DMS 273 (cell line): ENCODE measurements around the gene SELENOI.
A peak's percentile ranks its signal among the peaks of the same experiment; 100 is the strongest.

Source experiments
- DNase-seq: peaks from one replicate; lab custom pipeline; 2025; ENCODE audit not compliant: unreplicated experiment; lab: John Stamatoyannopoulos, UW

The SELENOI gene

GRCh38 chr2:26409785-26410184, 63.8 kb downstream of the SELENOI start:
- no peak for DNase-seq

GRCh38 chr2:26410764-26411243, 64.9 kb downstream of the SELENOI start:
- DNase-seq: no peak

GRCh38 chr2:26411419-26411818, 65.5 kb downstream of the SELENOI start:
- no peak for DNase-seq

- DNase-seq: no peak
These were observed 66.2 kb downstream of the SELENOI start for GRCh38 chr2:26412091-26412673.

GRCh38 chr2:26414311-26414710, 68.4 kb downstream of the SELENOI start:
- peak; percentile 92 for DNase-seq

- no peak for DNase-seq
These were observed 76.0 kb downstream of the SELENOI start for GRCh38 chr2:26421961-26422360.

- no peak for DNase-seq
These were observed 77.1 kb downstream of the SELENOI start for GRCh38 chr2:26422947-26423629.

GRCh38 chr2:26423750-26424149, 77.8 kb downstream of the SELENOI start:
- DNase-seq: no peak

GRCh38 chr2:26424221-26424620, 78.3 kb downstream of the SELENOI start:
- no peak for DNase-seq

- DNase-seq: no peak
These were observed 82.9 kb downstream of the SELENOI start for GRCh38 chr2:26428846-26429245.

- peak; percentile 82 for DNase-seq
These were observed 84.0 kb downstream of the SELENOI start for GRCh38 chr2:26429779-26430578.

- DNase-seq: no peak
These were observed 84.9 kb downstream of the SELENOI start for GRCh38 chr2:26430826-26431225.

- no peak for DNase-seq
These were observed 86.4 kb downstream of the SELENOI start for GRCh38 chr2:26432363-26432762.

GRCh38 chr2:26432859-26433258, 86.9 kb downstream of the SELENOI start:
- DNase-seq: no peak

- DNase-seq: no peak
These were observed 89.2 kb downstream of the SELENOI start for GRCh38 chr2:26435106-26435505.

- DNase-seq: no peak
These were observed 92.6 kb downstream of the SELENOI start for GRCh38 chr2:26438526-26438925.

GRCh38 chr2:26438926-26439325, 93.0 kb downstream of the SELENOI start:
- DNase-seq: no peak

GRCh38 chr2:26442301-26442700, 96.4 kb downstream of the SELENOI start:
- no peak for DNase-seq

- DNase-seq: no peak
These were observed 96.8 kb downstream of the SELENOI start for GRCh38 chr2:26442707-26443106.

- DNase-seq: no peak
These were observed 98.3 kb downstream of the SELENOI start for GRCh38 chr2:26444236-26444635.
